OCI-LY1 (cell line): ENCODE results near the gene FRMD1.

Source experiments
- EZH2 ChIP-seq: fragments of 200-600 bp; sonication (generic), shearing (Covaris generic); IDR thresholded peaks from 2 replicates; pipeline ENCODE4 v1.8.0; 2017; ENCODE audit warnings: borderline replicate concordance, mixed run types, mild to moderate bottlenecking, antibody characterized with exemption, low read length, moderate library complexity, mixed read lengths
- TF ChIP-seq, protein P1 (sequence below): fragments of 200-600 bp; sonication (generic), shearing (Covaris generic); IDR thresholded peaks from 2 replicates; pipeline ENCODE4 v1.5.1; 2017; ENCODE audit warnings: mild to moderate bottlenecking, antibody characterized with exemption, low read length, moderate library complexity, mixed read lengths

DNA sequence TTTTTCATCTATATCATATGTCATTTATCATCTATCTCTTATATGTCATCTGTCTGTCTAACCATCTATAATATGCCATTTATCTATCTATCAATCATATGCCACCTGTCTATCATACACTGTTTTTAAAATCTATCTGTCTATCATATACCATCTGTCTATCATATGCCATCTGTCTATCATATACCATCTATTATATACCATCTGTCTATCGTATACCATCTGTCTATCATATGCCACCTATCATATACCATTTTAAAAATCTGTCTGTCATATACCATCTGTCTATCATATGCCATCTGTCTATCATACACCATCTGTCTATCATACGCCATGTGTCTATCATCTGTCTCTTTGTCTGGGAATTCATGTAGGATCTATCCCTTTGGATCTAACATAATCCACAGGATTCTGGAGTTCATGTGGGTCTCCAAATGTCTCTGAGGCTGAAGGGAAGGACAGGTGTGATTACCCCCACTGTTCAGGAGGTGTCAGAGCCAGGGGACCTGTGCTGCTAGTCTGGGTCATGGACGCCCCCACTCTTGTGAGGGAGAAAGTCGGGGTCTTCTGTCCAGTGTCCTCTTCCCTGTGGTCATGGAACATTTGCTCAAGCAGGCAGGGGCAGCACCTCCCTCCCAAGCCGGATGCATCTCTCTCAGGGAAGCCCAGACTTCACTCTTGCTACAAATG lies 36.9 kb upstream of the FRMD1 start:
- TF ChIP-seq, protein P1, sequence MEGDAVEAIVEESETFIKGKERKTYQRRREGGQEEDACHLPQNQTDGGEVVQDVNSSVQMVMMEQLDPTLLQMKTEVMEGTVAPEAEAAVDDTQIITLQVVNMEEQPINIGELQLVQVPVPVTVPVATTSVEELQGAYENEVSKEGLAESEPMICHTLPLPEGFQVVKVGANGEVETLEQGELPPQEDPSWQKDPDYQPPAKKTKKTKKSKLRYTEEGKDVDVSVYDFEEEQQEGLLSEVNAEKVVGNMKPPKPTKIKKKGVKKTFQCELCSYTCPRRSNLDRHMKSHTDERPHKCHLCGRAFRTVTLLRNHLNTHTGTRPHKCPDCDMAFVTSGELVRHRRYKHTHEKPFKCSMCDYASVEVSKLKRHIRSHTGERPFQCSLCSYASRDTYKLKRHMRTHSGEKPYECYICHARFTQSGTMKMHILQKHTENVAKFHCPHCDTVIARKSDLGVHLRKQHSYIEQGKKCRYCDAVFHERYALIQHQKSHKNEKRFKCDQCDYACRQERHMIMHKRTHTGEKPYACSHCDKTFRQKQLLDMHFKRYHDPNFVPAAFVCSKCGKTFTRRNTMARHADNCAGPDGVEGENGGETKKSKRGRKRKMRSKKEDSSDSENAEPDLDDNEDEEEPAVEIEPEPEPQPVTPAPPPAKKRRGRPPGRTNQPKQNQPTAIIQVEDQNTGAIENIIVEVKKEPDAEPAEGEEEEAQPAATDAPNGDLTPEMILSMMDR: no peak
- TF ChIP-seq EZH2: no peak
